Heart right ventricle (tissue), 16 donors: ENCODE results near the gene CBLB. TPM values are rescaled to one million over a fixed set of nuclear protein-coding genes. Genes with fewer than 3 reads are reported as not detected.
"Not testable (repeated sequence)": the region's sequence is repeated elsewhere in the genome, so short reads cannot be mapped to it uniquely, and the experiment has no call there.

Experiments
- ATAC-seq, 8 donors: fragments of 200-7000 bp; cut with Tn5 transposase; one replicate each; pipeline ENCODE4 v1.9.1; 2020; ENCODE audit warnings: mild to moderate bottlenecking in 8 of 8, moderate library complexity in 8 of 8, moderate number of reproducible peaks in 1 of 8
- DNase-seq, 2 donors: peaks; one replicate each; pipeline ENCODE4 v3.0.0-alpha.2; 2020
- H3K27ac ChIP-seq, 10 donors: fragments of 200-600 bp; sonication (generic) in 2 of 10; one replicate each; pipeline versions ENCODE4 v1.5.0 to v1.8.0; 2020 to 2022; ENCODE audit warnings: mild to moderate bottlenecking in 3 of 10
- H3K27me3 ChIP-seq, 7 donors: fragments of 200-600 bp; one replicate each; pipeline ENCODE4 v1.8.0; 2021 to 2022; ENCODE audit warnings: mild to moderate bottlenecking in 2 of 7
- H3K36me3 ChIP-seq, 9 donors: fragments of 200-600 bp; sonication (generic) in 1 of 9; one replicate each; pipeline versions ENCODE4 v1.5.0 to v1.8.0; 2020 to 2022; ENCODE audit warnings: mild to moderate bottlenecking in 2 of 9
- H3K4me1 ChIP-seq, 9 donors: fragments of 200-600 bp; sonication (generic) in 1 of 9; one replicate each; pipeline versions ENCODE4 v1.5.0 to v1.8.0; 2020 to 2022; ENCODE audit warnings: mild to moderate bottlenecking in 4 of 9
- H3K4me3 ChIP-seq, 10 donors: fragments of 200-600 bp; sonication (generic) in 2 of 10; one replicate each; pipeline versions ENCODE4 v1.5.0 to v1.8.0; 2020 to 2022; ENCODE audit warnings: mild to moderate bottlenecking in 7 of 10, moderate library complexity in 2 of 10
- H3K9me3 ChIP-seq, 11 donors: fragments of 200-600 bp in 10 of 11; sonication (generic) in 2 of 11; one replicate each; pipeline versions ENCODE4 v1.5.0 to v1.8.0; 2013 to 2022; ENCODE audit warnings: mild to moderate bottlenecking in 2 of 11, control low read depth in 1 of 11, moderate library complexity in 1 of 11
- CTCF ChIP-seq, 9 donors: fragments of 200-600 bp; sonication (generic) in 2 of 9; IDR thresholded peaks; one replicate each; pipeline versions ENCODE4 v1.5.0 to v1.8.0; 2021 to 2022; ENCODE audit warnings: antibody characterized with exemption in 9 of 9, mild to moderate bottlenecking in 5 of 9, moderate library complexity in 1 of 9
- WGBS, 2 donors: extraction: QIAGEN DNeasy Blood & Tissue Kit; methylation state at CpG; one replicate each; pipeline ENCODE4 v1.1.7; 2013; ENCODE audit warnings: inconsistent platforms in 1 of 2; 5-methylcytosine and 5-hydroxymethylcytosine counted together
- intact Hi-C, 10 donors: fragments of 100-400 bp; cut with DNase I; formaldehyde crosslinking; loops; one replicate each; pipeline versions ENCODE4 v1.11.1 to v1.14.2; 2022
- polyA plus RNA-seq, 2 donors: library from polyadenylated mRNA; stranded (reverse); fragments of 200-250 nt; gene quantifications; one replicate each; pipeline ENCODE4 v1.2.3, GENCODE V29; 2013
- total RNA-seq, 10 donors: library from RNA; stranded (reverse); fragmentation: NEBNext Ultra II Directional in 3 of 10; extraction: Animal tissue kit (Norgen Biotek cat#: 25700) in 3 of 10; gene quantifications; one replicate each; pipeline versions ENCODE4 v1.2.1 to v1.2.4, GENCODE V29; 2021 to 2023
- donor health status: Arrhythmogenic right ventricular cardiomyopathy.
- donor health status: ischemic (EF 13 %, LVEDD 7.1; RV severe dilation, severe dysfunction).
- donor health status: healthy with polysubstance abuse.
- donor health status: DM: no; HTN: yes; CAD: no.
- donor health status: DM: no; HTN: no; CAD: no.
- donor health status: ischemic (EF 25% LVEDD 6.9; RV normal size, moderate dysfunction).
- donor health status: ischemic (EF 25% LVEDD 5.7; RV mildly dilated, moderate dysfunction).
- donor health status: healthy.
- donor health status: DM: yes; HTN: yes; CAD: no.
- donor health status: Ischemic cardiomyopathy.
- donor health status: ischemic (EF 35%, LVEDD 5.7; RV mildly dilated, moderate dysfunction).
- donor health status: nonischemic (EF 11% LVEDD 7.7; RV severe dilation, severe dysfunction).
- donor health status: DM: yes; HTN: yes; CAD: no.
- donor health status: PGD.
- donor health status: ischemic (EF 29% LVEDD 5.4; RV normal size, mild dysfunction).
- donor health status: nonischemic (EF 23%, LVEDD 6.1; RV moderate dilation, normal function).

The CBLB gene
- total and polyA plus RNA-seq, 12 donors = 14.2 to 72.7 (median 46.0) TPM

DNA sequence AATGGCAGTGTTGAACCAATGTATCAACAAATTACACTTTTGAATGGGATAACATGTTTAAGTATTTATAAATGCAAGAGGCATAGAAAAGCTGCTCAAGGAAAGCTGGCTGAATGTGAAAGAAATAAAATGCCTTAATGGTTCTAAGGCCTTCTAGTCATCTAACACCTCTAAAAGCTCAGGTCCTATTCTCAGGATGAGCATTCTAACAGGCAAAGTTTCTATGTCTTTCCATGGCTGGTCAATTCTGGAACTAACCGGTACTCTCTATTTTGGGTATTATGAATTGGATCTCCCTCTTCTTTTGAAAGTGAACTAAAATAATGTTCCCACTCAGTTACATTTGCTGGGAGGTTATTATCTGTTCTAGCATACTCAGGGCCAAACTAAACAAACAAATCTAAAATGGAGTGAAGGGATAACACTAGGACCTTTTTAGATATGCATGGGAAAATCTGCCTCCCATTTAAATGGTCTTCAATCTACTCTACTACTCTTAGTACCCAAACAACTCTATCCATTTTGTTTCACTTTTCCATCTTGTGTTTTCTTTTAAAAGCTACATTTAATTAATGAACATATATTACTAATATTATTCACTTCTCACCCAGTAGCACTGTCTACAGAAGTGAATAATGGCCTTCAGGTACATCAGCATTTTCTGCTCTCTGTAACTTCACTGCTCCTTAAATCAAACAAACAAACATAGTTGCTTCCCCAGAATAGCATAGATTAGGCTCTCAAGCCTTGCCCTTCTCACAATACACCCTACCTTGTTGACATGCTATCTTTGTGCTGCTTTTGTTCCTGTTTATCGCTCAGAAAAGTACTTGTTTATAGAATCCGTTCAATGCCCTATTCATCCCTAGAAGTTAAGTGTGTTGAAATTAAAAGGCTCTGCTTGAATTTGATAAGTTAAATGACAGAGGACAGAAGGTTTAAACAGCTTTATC lies 46.4 kb downstream of the CBLB start:
- Histone ChIP-seq H3K4me1 (peaks cover 3 to 75% (median 57%) of the 10 kb centered on the region in 9 donors), H3K27me3 (no peaks in the 10 kb centered on the region), H3K27ac (peak overlapping the region; percentile 56 to 80 (median 76)), H3K4me3 (no peak overlapping the region), H3K9me3 (no peaks in the 10 kb centered on the region), H3K36me3 (peaks cover 0 to 27% (median 0%) of the 10 kb centered on the region in 9 donors)
- no peak for DNase-seq
- 34 to 48% methylated on average over 3 of the region's 3 CpGs for WGBS, 2 donors
- intact Hi-C loops = loop anchor here in 1 of 10 donors (5.0 kb wide), 1 partner anchor 45 kb away; the partner anchor contains the start of gene CBLB
- no peak for TF ChIP-seq CTCF (IDR thresholded peaks at IDR 0.05)
- ATAC-seq = peak; percentile 59 to 87 (median 72)

DNA sequence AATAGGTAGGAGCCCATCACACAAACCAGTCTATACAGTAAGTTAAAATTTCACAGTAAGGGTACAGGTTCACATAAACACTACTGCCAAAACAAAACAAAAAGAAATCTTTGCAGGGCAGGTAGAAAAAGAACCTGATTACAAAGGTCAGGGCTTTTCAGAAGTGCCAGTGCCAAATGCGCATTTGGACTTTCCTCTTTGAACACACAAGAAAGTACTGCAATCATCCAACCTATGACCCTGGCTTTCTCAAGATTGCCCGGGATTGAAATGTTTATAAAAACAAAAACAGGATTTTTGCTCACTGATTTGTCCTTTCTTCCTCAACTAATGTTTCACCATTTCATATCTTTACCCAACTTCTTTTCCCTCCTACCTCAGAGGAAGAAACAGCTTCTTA lies 47.4 kb downstream of the CBLB start:
- DNase-seq (no peak), ATAC-seq (no peak)
- H3K36me3 ChIP-seq = peaks cover 0 to 27% (median 0%) of the 10 kb centered on the region in 9 donors
- peaks cover 3 to 76% (median 56%) of the 10 kb centered on the region in 9 donors for H3K4me1 ChIP-seq
- no peaks in the 10 kb centered on the region for H3K9me3 ChIP-seq
- 66 to 82% methylated on average over 2 of the region's 2 CpGs for WGBS, 2 donors
- no peak overlapping the region for H3K4me3 ChIP-seq
- no peaks in the 10 kb centered on the region for H3K27me3 ChIP-seq
- peak overlapping the region; percentile 56 to 80 (median 76) for H3K27ac ChIP-seq
- TF ChIP-seq CTCF (IDR thresholded peaks at IDR 0.05) = no peak
- intact Hi-C loops = loop anchor here in 1 of 10 donors (5.0 kb wide), 1 partner anchor 46 kb away; the partner anchor contains the start of gene CBLB

GRCh38 chr3:105816833-105817232 lies 52.0 kb downstream of the CBLB start:
- Histone ChIP-seq H3K27me3 (no peaks in the 10 kb centered on the region), H3K36me3 (peaks cover 0 to 4% (median 0%) of the 10 kb centered on the region in 9 donors), H3K27ac (peak overlapping the region in 3 of 10 donors; percentile 2 to 46 (median 4)), H3K4me1 (peaks cover 3 to 55% (median 40%) of the 10 kb centered on the region in 9 donors), H3K9me3 (peaks cover 0 to 6% (median 0%) of the 10 kb centered on the region in 11 donors), H3K4me3 (no peak overlapping the region)
- 81 to 84% methylated on average over 2 of the region's 2 CpGs for WGBS, 2 donors
- no peak for DNase-seq
- no peak for ATAC-seq
- no peak for TF ChIP-seq CTCF (IDR thresholded peaks at IDR 0.05)
- intact Hi-C loops = no loop called here

DNA sequence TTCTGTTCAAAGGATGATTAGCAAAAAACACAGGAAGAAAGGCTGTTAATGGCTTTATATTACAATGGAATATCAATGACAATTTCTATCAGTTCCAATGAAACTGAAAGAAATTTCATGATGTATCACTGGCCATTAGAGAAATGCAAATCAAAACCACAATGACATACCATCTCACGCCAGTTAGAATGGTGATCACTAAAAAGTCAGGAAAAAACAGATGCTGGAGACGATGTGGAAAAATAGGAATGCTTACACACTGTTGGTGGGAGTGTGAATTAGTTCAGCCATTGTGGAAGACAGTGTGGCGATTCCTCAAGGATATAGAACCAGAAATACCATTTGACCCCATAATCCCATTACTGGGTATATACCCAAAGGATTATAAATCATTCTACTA lies 53.5 kb downstream of the CBLB start:
- H3K9me3 ChIP-seq, ATAC-seq, H3K27ac ChIP-seq, H3K27me3 ChIP-seq, DNase-seq, H3K36me3 ChIP-seq, H3K4me3 ChIP-seq, intact Hi-C loops: not testable (repeated sequence)
- WGBS, 2 donors = 97 to 99% methylated on average over 3 of the region's 3 CpGs
- H3K4me1 ChIP-seq = peaks cover 0 to 54% (median 36%) of the 10 kb centered on the region in 9 donors
